M059J (cell line): ENCODE measurements around the gene COL26A1. TPM values are rescaled to one million over a fixed set of nuclear protein-coding genes. Genes with fewer than 3 reads are reported as not detected.
"Not testable (repeated sequence)": the region's sequence is repeated elsewhere in the genome, so short reads cannot be mapped to it uniquely, and the experiment has no call there.

Experiments used
- DNase-seq: peaks from one replicate; pipeline ENCODE4 v3.0.0-alpha.2; 2012; ENCODE audit warnings: low read depth
- total RNA-seq: library from RNA; depleted of rRNA; stranded (reverse); fragments of >200 nt; shearing (Covaris generic); gene quantifications from 2 replicates; pipeline ENCODE4 v1.2.3, GENCODE V29; 2014

COL26A1 gene
- total RNA-seq, 1 experiment from 2014 or later, result 0.12 TPM

- no peak for DNase-seq
These were observed 188.2 kb downstream of the COL26A1 start for GRCh38 chr7:101550641-101551541.

GRCh38 chr7:101553018-101553770 is 190.5 kb downstream of the COL26A1 start:
- DNase-seq, result no peak

GRCh38 chr7:101553771-101554445 is 191.2 kb downstream of the COL26A1 start:
- DNase-seq, result no peak

GRCh38 chr7:101554584-101555268 is 192.1 kb downstream of the COL26A1 start:
- no peak for DNase-seq

- no peak for DNase-seq
These were observed 192.7 kb downstream of the COL26A1 start for GRCh38 chr7:101555269-101555920.

GRCh38 chr7:101555921-101556275 is 193.2 kb downstream of the COL26A1 start:
- no peak for DNase-seq

GRCh38 chr7:101556453-101556968 is 193.8 kb downstream of the COL26A1 start:
- no peak for DNase-seq

GRCh38 chr7:101557421-101557820 is 194.7 kb downstream of the COL26A1 start:
- no peak for DNase-seq

- no peak for DNase-seq
These were observed 195.5 kb downstream of the COL26A1 start for GRCh38 chr7:101557978-101558741.

GRCh38 chr7:101558742-101559325 is 196.2 kb downstream of the COL26A1 start:
- DNase-seq, result peak; percentile 36

- DNase-seq, result no peak
These were observed 196.9 kb downstream of the COL26A1 start for GRCh38 chr7:101559586-101559985.

GRCh38 chr7:101560021-101560420 is 197.3 kb downstream of the COL26A1 start:
- not testable (repeated sequence) for DNase-seq

GRCh38 chr7:101560856-101561255 is 198.2 kb downstream of the COL26A1 start:
- DNase-seq, result no peak

- not testable (repeated sequence) for DNase-seq
These were observed 198.6 kb downstream of the COL26A1 start for GRCh38 chr7:101561293-101561692.

GRCh38 chr7:101562531-101563197 is 200.0 kb downstream of the COL26A1 start:
- DNase-seq, result no peak

- no peak for DNase-seq
These were observed 200.7 kb downstream of the COL26A1 start for GRCh38 chr7:101563198-101563901.

- DNase-seq, result no peak
These were observed 201.5 kb downstream of the COL26A1 start for GRCh38 chr7:101563943-101564777.

- peak; percentile 56 for DNase-seq
These were observed 202.1 kb downstream of the COL26A1 start for GRCh38 chr7:101564778-101565211.
